ENCODE measurements around the gene SARS2.
"Not testable (repeated sequence)": the region's sequence is repeated elsewhere in the genome, so short reads cannot be mapped to it uniquely, and the experiment has no call there.

The SARS2 gene

DNA sequence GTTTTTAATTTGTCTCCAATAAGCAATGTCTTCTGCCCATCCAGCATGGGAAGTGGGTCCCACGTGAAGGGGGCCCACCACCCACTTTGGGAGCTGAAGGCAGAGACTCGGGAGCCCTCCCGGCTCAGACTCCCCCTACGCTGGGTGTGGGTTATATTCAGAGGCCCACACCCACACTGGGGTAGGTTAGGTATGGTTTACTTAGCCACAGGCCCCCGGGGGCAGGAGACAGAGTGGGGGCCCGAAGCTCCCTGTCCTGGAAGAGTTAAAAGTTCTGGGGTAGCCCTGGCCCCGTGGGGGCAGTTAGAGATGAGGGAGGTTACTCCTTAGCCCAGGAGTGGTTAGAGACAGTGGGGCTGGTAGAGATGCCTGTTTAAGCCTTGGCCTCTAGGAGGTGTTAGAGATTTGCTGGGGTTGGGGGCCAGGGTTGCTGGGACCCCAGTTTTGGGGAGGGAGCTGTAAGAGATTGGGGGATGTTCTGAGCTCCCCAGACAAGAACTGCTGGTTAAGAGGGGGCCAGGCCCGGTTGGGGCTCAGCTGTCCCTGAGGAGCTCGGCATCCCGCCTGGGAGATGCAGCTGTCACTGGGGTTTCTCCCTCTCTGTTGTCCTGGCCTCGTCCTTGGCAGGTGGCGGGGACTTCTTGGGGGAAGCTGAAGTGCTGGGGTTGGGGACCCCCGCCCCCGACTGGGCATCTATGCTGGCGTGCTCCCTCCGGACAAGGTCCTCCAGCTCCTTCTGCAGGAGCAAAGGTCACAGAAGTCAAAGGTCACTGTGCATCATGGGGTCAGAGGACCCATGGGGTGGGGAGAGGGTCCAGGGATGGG is 51.8 kb downstream of the SARS2 start:
- H3K4me3 ChIP-seq (ENCODE audit: low read depth, low read length) = no peak overlapping the region
- no peak for TF ChIP-seq POLR2A (IDR thresholded peaks at IDR 0.05; ENCODE audit: extremely low read depth, insufficient read length)
- TF ChIP-seq, protein P1, sequence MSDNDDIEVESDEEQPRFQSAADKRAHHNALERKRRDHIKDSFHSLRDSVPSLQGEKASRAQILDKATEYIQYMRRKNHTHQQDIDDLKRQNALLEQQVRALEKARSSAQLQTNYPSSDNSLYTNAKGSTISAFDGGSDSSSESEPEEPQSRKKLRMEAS (IDR thresholded peaks at IDR 0.05; ENCODE audit: low read depth, low read length) = no peak
- TF ChIP-seq, protein P2, sequence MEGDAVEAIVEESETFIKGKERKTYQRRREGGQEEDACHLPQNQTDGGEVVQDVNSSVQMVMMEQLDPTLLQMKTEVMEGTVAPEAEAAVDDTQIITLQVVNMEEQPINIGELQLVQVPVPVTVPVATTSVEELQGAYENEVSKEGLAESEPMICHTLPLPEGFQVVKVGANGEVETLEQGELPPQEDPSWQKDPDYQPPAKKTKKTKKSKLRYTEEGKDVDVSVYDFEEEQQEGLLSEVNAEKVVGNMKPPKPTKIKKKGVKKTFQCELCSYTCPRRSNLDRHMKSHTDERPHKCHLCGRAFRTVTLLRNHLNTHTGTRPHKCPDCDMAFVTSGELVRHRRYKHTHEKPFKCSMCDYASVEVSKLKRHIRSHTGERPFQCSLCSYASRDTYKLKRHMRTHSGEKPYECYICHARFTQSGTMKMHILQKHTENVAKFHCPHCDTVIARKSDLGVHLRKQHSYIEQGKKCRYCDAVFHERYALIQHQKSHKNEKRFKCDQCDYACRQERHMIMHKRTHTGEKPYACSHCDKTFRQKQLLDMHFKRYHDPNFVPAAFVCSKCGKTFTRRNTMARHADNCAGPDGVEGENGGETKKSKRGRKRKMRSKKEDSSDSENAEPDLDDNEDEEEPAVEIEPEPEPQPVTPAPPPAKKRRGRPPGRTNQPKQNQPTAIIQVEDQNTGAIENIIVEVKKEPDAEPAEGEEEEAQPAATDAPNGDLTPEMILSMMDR (IDR thresholded peaks at IDR 0.05; ENCODE audit: low read depth, low read length) = peak; percentile 9

DNA sequence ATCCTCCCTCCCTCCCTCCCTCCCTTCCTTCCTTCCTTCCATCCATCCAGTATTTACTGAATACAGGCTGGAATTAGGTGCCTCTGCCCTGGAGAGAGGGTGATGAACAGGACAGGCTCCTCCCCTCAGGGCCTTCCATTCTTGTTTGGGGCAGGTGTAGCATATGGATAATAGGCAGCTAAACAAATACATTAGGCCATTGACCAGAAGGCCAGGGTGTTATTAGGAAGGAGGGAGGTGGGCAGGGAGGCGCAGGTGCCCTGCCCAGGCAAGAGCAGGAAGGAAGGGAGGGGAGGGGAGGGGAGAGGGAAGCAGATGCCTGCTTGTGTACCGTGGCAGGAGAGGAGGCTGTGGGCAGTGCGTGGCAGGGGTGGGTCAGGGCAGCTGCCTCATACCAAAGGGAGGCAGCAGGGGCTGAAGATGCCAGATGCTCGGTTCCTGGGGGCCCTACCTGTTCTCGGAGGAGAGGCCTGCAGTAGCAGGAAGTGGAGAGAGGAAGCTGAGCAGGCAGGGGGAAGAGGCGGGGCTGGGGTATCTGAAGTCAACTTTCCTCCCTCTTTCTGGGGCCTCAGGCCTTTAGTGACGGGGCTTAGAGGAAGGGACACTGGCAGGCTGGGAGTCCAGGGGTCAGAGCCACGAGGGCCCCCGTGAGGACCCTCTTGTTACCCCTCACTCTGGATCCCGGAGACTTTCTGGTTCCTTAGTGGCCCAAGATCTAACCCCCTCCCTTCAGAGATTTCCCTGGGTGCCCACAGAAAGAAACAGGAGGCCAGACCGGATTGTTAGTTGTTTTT is 52.6 kb downstream of the SARS2 start, which contains the start of gene RINL:
RINL (minus strand) TSS at position 495 of the 794 bp plus-strand sequence. CDS start 1,533 bp downstream, outside the sequence.
- DNase-seq (ENCODE audit: low read depth) = peak; percentile 56
- peak within 1 kb of the TSS; percentile 42 for H3K4me3 ChIP-seq (ENCODE audit: low read depth, low read length)
- TF ChIP-seq POLR2A (IDR thresholded peaks at IDR 0.05; ENCODE audit: extremely low read depth, insufficient read length) (peak; percentile 24), MYC (IDR thresholded peaks at IDR 0.05; ENCODE audit: low read depth, low read length) (no peak)
- TF ChIP-seq, protein P1 (IDR thresholded peaks at IDR 0.05; ENCODE audit: low read depth, low read length) = no peak
- TF ChIP-seq, protein P2 (IDR thresholded peaks at IDR 0.05; ENCODE audit: low read depth, low read length) = no peak

More for the DNA sequence above, 51.8 kb downstream of the SARS2 start:
- peak; percentile 10 for DNase-seq (ENCODE audit: low read depth)

DNA sequence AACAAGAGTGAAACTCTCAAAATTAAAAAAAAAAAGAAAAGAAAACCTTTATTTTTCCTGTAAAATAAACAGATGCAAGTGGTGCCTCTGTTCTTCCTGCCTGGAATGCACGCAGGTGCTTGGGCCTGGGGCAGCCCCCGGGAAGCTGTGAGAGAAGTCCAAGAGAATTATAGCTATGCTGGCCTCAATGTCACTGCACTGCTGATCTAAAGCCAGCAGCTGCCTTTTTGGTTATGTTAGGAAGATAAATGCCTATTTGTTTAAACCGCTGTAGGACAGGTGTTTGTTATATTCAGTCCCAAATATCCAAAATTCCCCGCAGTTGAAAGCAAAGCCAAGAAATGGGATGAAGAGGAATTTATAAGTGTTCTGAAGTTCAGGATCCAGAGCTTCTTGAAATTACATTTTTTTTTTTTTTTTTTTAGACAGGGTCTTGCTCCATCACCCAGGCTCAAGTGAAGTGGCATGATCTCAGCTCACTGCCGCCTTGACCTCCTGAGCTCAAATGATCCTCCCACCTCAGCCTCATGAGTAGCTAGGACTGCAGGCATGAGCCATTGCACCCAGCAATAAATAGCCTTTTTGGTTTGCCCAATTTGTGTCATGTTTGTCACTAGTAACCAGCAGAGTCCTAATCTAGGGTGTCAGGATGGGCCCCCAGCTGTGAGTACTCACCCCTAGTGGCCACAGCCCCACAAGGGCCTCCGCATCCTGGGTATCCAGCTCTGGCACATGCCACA is 54.7 kb downstream of the SARS2 start:
- TF ChIP-seq POLR2A (IDR thresholded peaks at IDR 0.05; ENCODE audit: extremely low read depth, insufficient read length) (no peak), MYC (IDR thresholded peaks at IDR 0.05; ENCODE audit: low read depth, low read length) (no peak)
- TF ChIP-seq, protein P2 (IDR thresholded peaks at IDR 0.05; ENCODE audit: low read depth, low read length) = no peak
- TF ChIP-seq, protein P1 (IDR thresholded peaks at IDR 0.05; ENCODE audit: low read depth, low read length) = no peak
- DNase-seq (ENCODE audit: low read depth) = no peak
- no peak overlapping the region for H3K4me3 ChIP-seq (ENCODE audit: low read depth, low read length)

DNA sequence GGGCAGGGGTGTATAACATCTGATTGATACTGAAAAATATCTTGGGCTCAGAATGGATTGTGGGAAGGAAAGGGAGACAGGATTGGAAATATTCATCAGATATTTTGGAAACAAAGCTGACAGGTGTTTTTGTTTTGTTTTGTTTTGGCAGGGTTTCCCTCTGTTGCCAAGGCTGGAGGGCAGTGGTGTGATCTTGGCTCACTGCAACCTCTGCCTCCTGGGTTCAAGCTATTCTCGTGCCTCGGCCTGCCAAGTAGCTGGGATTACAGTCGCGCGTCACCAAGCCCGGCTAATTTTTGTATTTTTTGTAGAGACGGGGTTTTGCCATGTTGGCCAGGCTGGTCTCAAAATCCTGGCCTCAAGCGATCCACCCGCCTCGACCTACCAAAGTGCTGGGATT is 57.2 kb downstream of the SARS2 start:
- not testable (repeated sequence) for DNase-seq (ENCODE audit: low read depth)

DNA sequence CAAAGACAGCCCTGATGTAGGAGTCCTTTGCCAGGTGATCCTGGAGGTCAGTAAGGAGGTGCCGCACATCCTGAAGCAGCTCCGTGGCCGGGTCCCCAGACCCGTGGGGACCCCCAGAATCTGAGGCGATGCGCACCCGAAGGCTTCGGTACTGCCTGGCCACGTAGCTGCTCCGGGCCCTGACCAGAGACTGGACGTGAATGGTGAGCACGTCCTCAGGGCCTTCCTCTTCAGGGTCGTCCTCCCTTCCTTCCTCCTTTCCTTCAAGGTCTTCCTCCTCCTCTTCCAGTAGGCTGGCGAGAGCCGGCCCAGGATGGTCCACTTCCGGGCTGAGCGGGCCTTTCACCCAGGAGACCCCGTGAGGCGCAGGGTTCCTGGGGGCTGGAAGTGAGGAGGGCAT is 60.0 kb downstream of the SARS2 start:
- no peak overlapping the region for H3K4me3 ChIP-seq (ENCODE audit: low read depth, low read length)
- TF ChIP-seq, protein P2 (IDR thresholded peaks at IDR 0.05; ENCODE audit: low read depth, low read length) = no peak
- TF ChIP-seq MYC (IDR thresholded peaks at IDR 0.05; ENCODE audit: low read depth, low read length) (no peak), POLR2A (IDR thresholded peaks at IDR 0.05; ENCODE audit: extremely low read depth, insufficient read length) (no peak)
- no peak for DNase-seq (ENCODE audit: low read depth)

More for the DNA sequence above, 57.2 kb downstream of the SARS2 start:
- not testable (repeated sequence) for H3K4me3 ChIP-seq (ENCODE audit: low read depth, low read length)
